Raji (cell line): ENCODE data around the gene TSC1.

Experiments used
- POLR2A ChIP-seq: IDR thresholded peaks from 2 replicates; pipeline ENCODE4 v1.6.1; 2011; ENCODE audit warnings: low read depth, low read length, control low read depth; ENCODE audit not compliant: insufficient read depth

TSC1 gene

DNA sequence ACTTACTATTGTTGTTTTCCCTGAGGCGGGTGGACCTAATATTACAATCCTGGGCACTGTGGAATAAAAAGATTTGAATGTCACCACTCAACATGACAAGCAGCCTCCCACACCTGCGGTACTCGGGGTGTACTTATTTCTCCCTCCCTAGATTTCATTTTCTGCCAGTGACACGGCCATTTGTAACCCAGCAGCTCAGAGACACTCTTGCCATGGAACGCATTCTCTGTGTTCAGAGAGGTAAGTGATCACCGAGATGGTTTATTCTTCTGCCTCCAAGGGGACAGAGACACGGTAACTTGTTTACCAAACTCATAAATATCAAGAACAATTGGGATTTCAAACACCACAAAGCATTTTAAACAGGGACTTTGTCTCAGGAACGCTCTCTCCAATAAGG is 77.5 kb downstream of the TSC1 start:
- no peak for TF ChIP-seq POLR2A

DNA sequence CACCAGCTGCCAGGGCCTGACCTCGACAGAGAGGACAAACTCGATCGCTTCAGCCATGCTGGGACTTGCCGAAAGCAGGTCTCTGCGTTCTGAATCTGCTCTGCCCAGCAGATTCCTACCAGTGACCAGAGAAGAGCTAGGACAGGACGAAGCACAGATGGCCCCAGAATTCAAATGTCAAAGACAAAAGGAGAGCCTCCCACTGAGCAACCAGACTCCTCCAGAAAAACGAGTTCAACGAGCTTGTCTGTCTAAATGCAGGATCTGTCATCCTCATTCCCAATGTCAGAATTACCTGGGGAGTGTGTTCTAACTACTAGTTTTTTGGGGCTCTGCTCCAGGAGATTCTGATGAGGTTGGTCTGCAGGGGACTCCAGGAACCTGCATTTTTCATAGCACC is 79.7 kb downstream of the TSC1 start:
- TF ChIP-seq POLR2A: no peak

DNA sequence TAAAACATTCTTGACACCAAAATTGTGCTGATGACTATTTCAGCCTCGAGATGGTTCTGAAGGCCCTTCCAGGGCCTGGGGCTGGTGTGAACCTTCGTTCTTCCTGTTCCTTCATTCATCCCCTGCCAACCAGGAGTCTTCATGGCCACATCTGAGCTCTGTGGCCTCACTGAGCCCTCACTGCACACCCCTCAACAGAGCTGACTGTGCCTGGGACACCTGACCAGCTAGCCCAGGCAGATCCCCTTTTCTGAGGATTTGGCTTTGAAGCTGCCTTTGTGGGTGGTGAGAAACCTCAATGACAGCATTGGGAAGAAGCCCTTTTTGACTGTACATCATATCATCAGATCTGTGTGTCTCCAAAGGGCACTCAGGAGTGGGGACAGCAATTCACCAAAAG is 80.1 kb downstream of the TSC1 start:
- TF ChIP-seq POLR2A: no peak

DNA sequence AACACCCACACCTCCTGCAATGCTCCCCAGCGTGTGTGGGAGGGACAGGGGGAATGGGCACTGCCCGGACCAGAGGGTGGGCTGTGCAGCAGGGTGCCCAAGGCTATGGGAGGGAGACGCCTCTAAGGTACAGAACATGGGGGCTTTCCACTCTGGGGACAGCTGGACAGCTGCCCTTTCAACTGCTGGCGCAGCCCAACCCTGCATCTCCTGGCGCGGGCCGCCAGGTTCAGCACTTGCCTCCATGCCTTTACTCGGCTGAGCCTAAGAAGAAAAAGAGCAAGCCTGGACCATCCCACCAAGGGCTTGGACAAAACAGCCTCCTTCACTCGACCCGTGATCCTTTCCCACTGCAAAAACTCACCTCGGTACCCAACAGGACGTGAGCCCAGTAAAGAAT is 81.3 kb downstream of the TSC1 start:
- no peak for TF ChIP-seq POLR2A

GRCh38 chr9:132862533-132862932 is 81.9 kb downstream of the TSC1 start:
- no peak for TF ChIP-seq POLR2A

DNA sequence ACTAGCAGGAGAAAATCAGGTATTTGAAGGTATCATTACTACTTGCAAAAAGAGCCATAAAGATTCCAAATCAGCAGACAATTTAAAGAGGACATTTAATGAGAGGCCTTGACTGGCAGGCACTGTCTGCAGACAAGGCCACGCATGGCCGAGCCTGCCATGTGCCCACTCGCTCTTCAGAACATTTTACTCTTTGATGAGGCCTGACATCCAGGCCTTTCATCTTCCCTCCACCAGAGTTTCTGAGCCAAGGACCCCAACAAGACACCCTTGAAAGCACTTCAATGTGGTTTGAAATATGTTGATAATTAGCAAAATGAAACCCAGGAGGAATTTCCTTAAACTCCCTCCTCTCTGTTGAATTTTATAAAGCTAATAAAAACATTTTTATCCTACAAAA is 82.8 kb downstream of the TSC1 start:
- no peak for TF ChIP-seq POLR2A

- TF ChIP-seq POLR2A: no peak
These were observed 85.7 kb downstream of the TSC1 start for GRCh38 chr9:132858751-132859150.

DNA sequence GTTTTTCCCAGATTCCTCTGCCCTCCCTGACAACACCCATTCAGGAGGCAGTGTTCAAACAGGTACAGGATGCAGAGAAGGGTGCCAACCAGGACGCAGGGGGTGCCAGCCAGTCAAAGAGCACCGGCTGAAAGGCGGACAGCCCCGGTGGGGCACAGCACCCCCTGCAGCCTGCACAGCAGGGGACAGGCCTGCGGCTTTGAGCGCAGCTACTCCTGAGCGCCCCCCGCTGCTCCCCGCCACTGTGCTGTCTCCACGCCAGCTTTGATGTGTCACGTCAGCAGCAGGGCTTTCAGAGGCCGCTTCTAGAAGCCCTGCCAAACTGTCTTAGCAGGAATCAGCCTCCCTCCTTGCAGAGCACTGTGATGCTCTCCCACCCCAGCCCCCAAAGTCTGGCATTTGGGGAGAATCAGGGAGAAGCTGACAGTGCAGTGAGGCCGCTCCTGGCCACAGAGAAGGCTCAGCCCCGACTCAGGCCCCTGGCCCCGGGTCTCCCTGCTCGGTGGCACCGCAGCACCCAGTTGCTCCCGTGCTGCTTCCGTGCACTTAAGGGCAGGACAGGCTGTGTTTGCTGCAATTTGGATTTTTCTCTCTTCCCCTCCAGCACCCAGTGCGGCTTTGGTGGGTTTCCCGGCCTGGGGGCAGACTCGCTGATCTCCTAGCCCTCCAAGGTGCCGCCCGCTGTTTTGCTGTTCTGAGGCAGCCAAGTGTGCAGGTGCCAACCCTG is 86.6 kb downstream of the TSC1 start:
- no peak for TF ChIP-seq POLR2A

GRCh38 chr9:132857031-132857430 is 87.4 kb downstream of the TSC1 start:
- no peak for TF ChIP-seq POLR2A

DNA sequence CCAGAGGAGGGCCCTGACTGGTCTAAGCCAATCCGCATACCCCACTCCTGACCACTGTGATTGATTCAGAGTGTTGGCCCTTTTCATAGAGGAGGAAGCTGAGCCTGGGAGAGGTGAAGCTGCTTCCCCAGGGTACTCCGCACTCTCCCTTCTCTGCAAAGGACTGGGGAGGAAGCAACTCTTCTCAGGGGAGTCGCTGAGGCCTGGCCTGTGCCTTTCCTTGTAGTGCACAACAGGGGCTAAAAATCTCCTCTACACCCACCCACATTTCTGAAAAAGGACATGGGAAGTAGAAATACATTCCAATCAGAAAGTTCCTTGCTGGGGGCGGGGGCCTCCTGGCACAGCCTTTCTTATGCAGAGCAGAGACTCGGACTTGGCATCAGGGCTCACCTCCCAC is 88.5 kb downstream of the TSC1 start:
- TF ChIP-seq POLR2A: no peak

DNA sequence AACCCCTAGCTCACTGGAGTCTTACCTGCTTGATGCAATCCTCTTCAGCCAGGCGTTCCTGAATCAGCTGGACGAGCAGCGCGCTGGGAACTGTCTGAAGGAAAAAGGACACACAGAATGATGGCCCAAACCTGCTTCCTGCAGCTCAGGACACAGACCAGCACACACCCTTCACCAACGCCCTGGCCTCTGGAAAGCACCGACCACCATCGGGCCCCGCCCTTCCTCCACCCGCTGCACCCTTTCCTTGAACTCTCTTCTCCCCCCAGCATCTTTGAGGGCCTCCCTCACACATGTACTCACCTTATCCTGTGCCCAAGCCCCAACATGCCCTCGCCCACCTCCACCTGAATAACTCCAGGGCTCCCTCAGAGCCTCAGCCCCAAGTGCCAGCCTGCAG is 89.6 kb downstream of the TSC1 start:
- TF ChIP-seq POLR2A: no peak

- TF ChIP-seq POLR2A: no peak
These were observed 90.9 kb downstream of the TSC1 start for GRCh38 chr9:132853482-132853881.

DNA sequence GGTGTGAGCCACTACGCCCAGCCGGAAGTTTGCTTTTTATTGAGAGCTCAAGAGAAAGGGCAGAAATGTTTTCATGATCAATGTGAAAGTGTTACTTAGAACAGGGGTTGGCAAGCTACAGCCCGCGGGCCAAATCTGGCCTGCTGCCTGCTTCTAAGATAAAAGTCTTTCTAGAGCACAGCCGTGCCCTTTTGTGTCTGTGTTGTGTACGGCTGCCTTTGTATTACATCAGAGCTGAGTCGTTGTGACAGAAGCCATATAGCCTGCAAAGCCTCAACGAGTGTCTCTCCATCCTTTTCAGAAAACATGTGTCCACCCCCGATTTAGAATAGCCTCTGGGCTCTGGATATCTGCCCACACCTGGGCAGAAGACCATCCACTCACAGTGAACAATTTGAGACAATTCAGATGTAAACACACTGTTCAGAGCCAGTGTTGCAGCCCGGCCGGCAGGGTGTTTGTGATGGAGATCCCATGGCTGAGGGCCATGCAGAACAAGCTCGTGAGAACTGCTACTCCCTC is 95.2 kb downstream of the TSC1 start:
- no peak for TF ChIP-seq POLR2A

DNA sequence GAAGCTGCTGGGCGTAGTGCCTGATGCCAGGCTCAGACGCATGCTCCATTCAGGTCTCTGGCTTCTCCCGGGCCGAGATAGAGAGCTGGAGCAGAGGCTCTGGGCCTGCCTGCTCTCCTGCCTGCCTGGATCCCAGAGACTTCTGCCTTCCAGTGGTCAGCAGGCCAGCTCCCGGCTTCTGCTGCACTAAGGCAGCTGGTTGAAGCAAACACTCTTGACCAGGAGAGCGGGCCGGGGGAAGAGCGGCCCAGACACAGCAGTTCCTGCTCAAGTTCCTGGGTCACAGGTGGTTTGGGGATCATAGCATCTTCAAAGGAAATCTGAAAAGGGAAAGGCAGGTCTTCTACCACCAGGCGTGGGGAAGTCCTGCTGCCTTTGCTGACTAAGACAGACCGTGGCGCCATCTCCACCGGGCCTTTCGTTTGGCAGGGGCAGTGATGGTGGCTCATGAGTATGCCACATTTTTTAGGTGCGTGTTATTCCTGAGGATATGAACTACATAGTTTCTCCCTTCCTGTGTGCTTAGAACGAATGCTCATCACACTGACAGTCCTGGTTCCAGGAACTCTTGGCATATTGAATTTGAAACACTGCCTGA is 97.4 kb downstream of the TSC1 start:
- no peak for TF ChIP-seq POLR2A

GRCh38 chr9:132846109-132846917 is 98.1 kb downstream of the TSC1 start:
- TF ChIP-seq POLR2A: no peak
